ENCODE data around the gene LNX1.

DNA sequence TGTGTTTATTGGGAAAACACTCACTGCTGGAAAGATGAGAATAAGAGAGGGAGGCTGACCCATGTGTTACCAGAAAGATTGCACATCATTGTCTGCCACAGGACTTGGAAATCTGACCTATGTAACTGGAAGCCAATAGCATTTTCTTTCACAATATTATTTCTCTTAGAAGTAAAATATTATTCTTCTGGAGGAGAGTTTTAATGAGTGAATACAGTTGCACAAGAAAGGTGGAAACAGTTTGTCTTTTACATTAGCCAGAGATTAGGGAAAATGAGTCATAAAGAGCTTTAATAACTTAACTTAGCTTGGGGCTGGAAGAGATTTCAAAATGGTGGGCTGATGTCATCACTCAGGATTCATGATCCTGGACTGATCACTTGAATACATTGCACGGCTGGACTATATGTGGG, 31.5 kb upstream of the LNX1 start:
- TF ChIP-seq CTCF (conservative IDR thresholded peaks at IDR 0.05; ENCODE audit: low read length) (no peak), EZH2phosphoT487 (IDR thresholded peaks at IDR 0.05; ENCODE audit: borderline replicate concordance) (no peak)

Data from Loucy (cell line).